HG02678 (cell line): Measurements from ENCODE around the gene KRTAP10-2.
"Not testable (repeated sequence)": the region's sequence is repeated elsewhere in the genome, so short reads cannot be mapped to it uniquely, and the experiment has no call there.

Experiments
- ATAC-seq: cut with Tn5 transposase; IDR thresholded peaks from one replicate; pipeline ENCODE4 v1.9.1; 2021; ENCODE audit warnings: mild to moderate bottlenecking, moderate library complexity; ENCODE audit not compliant: unreplicated experiment

Gene KRTAP10-2

DNA sequence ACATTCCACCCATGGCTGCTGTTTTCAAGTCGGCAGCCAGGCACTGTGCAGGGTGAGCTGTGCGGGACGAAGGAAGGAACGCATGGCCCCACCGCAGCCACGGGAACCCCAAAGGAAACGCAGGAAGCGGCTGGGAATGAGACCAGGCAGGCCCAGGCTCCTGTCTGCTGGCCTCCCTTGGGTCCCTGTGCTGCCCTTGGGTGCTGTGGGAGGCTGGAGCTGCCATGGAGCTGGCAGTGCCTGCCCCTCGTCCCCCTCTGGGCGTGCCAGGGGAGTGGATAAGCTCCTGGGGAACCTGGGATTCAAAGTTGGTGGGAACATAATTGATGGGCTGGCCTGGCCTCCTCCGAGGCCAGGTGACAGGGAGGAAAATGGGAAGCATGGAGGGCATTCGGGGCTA, 17.0 kb upstream of the KRTAP10-2 start:
- no peak for ATAC-seq

DNA sequence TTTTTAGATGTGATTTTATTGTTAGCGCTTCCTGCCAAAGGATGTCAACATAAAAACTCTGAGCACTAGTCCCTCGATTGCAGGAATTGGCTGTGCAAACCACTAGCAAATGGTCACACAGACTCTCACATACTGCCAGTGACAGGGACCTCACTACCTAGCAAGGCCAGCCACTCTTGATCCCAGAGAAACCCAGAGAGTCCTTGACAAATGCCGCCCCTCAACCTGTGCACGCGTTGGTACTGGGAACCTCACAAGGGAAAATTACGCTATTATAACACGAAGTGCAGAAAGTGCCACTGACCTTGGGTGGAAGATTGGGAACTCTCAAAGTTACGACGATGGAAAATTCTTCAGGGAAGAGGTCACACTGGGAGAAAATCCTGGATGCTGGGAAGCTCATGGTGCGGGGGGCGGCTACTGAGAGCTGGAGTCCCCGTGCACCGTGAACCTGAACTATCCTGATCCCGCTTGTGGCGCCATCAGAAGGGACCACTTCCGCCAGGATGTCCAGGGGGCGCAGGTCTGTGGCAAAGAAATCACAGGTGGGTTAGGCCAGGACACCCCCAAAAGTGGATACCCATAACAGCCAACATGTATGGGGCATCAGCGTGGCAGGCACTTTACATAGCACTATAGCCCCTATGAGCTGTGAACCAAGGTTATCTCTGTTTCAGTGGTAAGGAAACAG, 16.3 kb upstream of the KRTAP10-2 start:
- ATAC-seq: no peak

DNA sequence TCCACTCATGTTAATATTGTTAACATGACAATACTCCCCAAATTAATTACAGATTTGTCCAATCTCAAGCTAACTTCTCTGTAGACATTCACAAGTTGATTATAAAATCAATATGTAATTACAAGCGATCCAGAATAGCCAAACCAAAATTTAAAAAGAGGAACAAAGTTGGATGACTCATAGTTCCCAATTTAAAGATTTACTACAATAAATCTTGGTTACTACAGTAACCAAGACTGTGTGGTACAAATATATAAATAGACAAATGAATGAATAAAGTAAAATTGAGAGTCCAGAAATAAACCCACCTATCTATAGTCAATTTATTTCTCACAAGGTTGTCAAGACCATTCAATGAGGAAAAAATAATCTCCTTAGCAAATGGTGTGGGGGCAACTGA, 15.1 kb upstream of the KRTAP10-2 start:
- ATAC-seq: no peak

DNA sequence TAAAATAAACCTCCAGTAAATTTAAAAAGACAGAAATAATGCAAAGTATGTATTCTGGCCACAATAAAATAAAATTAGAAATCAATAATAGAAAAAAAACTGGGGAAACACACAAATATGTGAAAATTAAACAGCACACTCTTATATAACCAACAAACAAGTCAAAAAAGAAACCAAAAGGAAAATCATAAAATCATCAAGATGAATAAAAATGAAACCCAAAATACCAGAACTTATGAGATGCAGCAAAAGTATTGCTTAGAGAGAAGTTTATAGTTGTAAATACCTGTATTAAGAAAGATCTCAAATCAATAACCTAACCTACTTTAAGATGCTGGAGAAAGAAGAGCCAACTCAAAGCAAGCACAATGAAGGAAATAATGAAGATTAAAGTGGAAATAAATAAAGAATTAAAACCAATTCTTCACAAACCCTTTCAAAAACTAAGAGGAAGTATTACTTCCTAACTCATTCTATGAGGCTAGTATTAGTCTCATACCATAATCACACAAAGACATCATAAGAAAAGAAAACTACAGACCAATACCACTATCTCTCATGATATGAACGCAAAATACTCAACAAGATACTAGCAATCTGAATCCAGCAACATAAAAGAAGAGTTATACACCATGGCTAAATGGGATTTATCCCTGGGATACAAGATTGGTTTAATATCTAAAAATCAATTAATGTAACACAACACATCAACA, 13.7 kb upstream of the KRTAP10-2 start:
- no peak for ATAC-seq

DNA sequence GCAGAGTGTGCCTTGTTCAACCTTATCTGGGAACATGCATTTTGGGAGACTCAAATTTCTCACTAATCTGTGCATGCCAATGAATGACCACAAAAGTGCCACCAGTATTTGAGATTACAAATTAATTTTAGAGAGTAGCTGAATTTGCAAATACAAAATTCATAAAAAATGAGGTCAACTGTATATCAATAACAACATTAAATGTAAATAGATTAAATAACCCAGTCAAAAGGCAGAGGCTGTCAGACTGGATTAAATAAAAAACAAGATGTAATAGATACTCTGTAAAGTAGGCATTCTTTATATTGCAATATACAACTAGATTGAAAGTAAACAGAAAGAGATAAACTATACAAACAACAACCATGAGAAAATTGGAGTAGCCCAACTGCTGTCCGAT, 12.8 kb upstream of the KRTAP10-2 start:
- ATAC-seq: no peak

DNA sequence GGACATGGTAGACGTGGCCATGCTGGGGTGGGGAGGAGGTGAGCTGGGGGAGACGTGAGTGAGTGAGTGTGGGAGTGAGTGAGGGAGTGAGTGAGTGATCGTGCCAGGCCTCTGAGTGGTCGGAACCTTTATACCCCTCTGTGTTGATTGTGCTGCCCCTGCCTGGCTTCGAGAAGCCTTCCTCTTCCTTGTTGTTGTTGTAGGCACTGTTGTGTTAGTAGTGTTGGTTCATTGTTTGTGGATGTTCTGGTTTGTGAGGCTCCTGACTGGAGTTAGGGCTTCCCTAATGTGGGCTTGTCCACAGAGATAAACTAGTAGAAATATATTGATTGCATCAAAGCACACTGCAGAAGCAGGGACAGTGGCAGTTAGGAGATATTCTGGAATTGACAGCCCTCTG, 7.4 kb upstream of the KRTAP10-2 start, which contains the start of gene KRTAP10-3:
Gene KRTAP10-3, minus strand, starts transcription at position 101 of the 400 bp plus-strand sequence. Its CDS starts 80 bp downstream, at position 21.
- ATAC-seq: no peak

DNA sequence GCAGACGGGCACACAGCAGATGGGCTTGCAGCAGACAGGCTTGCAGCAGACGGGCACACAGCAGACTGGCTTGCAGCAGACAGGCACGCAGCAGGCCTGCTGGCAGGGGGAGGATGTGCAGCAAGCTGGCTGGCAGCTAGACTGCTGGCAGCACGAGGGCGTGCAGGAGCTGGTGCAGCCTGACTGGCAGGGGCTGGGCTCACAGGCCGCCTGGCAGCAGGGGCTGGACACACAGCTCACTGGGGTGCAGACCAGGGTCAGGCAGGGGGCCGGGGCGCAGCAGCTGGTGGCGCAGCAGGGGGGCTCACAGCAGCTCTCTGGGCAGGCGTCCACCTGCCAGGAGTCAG, 7.0 kb upstream of the KRTAP10-2 start:
- not testable (repeated sequence) for ATAC-seq

DNA sequence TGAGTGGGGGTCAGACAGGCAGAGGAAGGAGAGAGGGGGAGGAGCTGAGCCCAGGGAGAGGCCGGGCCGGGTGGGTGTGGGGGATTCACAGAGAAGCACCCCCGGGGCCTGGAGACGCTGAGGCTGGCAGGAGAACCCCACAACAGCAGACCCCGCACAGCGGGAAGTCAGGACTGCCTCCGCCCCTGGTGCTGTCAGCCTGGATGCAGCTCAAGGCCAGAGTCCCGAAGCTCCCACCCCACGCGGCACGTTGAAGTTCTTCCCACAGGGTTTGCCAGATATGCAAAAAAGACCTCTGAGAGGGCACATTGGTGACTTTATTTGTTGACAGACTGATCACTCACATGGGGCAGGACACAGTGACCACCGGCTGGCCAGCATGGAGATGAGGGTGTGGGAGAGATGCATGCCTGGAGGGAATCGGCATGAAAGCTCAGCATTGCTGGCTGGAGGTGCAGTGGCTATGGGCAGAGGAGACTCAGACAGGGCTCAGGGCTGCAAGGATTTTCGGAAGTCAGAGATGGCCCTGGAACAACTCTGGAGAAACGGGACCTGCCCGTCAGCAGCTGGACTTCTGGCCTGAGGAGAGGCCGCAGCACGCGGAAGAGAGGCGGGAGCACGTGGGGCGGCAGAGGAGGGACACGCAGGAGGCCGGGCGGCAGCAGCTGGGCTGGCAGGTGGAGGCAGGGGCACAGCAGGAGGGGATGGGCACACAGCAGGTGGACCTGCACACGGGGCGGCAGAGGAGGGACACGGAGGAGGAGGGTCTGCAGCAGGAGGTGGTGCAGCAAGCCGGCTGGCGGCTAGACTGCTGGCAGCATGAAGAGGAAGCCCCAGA, 6.4 kb upstream of the KRTAP10-2 start:
- no peak for ATAC-seq

DNA sequence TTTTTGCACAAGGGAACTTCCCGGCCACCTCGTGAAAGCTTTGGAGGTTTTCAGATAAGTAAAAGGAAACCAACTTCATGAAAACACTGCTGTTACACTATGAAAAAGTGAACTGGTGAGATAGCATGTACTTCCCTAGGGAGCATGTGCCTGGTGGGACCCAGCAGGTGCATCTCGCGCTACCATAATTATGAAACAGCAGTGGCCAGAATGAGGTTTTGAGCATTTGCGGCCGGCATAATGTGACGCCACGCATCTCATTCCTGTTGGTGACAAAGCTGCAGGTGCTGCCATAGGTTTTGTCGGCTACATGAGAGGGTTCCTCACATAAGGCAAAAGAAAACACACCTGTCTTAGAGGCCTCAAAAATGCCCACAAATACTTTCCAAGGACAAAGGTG, 5.6 kb upstream of the KRTAP10-2 start:
- no peak for ATAC-seq

DNA sequence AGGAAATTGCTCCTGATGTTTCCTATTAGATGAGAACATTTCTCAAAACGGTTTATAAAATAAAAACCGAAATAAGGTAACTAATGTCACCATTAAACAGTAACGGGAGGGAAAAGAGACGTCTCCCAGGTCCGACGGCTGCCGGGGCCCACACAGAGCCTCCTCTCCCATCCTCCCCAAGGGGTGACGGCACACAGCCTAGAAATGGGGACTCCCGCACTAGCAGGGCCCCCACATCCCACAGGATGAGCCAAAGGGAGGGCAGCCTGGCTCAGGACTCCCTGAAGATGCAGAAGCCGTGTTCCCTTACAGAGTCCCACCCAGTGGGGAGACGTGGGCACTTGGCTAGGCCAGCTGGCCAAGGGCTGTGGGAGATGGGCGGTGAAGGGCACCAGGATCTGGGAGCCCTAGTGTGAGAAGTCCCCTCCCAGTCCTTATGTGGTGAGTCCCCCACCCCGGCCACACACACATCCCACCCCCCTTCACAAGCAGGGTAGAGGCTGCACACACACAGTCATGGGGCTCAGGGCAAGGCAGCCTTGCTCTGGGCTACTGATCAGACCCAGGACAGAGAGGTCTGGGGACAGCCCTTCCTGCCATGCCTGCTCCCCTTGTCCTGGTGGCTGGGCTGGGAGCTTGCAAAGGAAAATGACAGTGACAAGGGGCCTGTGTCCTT, 4.0 kb upstream of the KRTAP10-2 start:
- ATAC-seq: no peak

DNA sequence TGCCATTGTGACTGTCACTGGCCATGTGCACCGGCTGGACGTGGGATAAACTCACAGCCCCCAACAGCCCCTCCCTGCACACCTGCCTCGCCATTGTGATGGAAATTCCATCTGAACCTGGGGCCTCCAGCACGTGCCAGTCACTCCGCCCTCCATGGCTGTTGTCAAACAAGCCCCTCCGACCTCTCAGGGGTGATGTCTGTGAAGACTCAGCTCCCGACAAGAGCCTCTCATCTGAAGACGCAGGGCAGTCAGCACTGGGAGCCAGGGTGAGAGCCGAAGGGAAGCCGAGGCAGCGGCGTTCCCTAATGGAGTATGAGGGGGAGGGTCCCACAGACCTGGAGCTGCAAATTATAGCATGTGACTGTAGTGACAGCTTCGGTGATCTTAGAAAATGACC, 1.4 kb upstream of the KRTAP10-2 start:
- ATAC-seq: no peak

DNA sequence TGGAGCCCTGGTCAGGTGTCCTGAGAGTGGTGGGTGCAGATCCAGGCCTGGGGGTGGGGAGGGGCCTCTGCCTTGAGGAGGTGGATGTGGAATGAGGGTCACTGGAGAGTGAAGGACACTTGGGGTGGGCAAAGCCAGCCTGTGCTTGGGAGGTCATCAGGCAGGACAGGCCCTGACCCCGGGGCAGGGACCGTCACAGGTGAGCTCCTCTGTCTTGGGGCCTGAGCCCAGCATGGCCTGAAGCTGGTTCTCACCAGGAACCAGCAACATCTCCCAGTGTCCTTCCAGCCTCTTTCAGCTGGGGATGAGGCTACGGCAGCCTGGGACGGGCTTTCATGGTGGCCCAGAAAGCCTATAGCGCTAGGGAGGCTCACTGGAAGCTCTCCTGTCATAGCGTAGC, 831 bp upstream of the KRTAP10-2 start:
- no peak for ATAC-seq

DNA sequence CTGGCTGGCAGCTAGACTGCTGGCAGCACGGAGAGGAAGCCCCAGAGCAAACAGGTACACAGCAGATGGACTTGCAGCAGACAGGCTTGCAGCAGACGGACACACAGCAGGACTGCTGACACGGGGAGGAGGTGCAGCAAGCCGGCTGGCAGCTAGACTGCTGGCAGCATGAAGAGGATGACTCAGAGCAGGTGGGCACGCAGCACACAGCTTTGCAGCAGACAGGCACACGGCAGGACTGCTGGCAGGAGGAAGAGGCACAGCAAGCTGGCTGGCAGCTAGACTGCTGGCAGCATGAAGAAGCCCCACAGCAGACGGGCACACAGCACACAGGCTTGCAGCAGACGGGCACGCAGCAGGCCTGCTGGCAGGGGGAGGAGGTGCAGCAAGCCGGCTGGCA, 498 bp downstream of the KRTAP10-2 start:
- no peak for ATAC-seq

DNA sequence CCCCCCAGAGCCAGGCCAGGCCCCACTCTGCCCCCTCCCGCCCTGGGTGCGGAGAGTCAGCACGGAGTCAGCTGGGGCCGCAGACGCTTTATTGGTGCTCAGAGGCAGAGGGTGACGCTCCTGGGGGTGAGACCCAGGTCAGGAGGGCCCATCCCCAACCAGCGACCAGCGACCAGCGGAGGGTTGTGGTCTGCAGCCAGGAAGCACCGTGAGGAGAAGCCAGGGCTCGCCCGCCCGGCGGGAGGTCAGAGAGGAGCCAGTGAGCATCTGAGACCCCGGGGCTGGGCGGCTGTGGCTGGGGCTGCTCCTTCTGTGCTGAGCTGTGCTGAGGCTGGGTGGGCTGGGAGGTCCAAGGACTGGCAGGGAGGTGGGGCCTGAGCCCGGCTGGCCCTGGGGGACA, 1.0 kb downstream of the KRTAP10-2 start:
- ATAC-seq: not testable (repeated sequence)

DNA sequence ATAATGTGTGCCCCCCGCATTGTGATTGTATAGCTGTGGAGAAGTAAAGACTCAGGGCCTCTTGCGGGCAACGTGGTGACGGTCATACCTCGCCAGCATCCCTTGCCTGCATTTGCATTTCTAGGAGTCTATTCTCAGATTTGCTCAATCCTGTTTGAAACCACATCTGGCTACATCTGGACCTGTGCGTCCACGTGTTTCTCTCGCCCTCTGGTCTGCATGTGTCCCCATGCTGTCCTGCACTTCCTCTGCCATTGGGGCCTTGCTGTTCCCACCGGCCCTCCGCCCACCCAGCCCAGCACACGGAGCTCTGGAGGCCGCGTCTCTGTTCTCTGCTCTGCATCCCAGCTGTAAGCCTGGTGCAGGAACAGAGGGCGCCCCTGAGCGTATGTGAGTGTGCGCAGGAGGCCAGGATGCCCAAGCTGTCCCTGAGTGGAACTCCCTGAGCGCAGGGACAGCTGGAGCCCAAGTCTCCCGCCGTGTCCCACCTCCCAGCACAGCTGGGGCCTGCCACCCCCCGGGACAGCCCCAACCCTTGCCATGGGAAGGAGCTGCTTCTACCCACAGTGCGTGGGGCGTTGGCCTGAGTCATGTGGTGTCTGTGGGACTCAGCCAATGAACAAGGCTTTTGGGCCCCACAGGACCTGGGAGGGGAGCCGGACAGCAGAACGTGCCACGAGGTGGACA, 1.6 kb downstream of the KRTAP10-2 start:
- no peak for ATAC-seq

DNA sequence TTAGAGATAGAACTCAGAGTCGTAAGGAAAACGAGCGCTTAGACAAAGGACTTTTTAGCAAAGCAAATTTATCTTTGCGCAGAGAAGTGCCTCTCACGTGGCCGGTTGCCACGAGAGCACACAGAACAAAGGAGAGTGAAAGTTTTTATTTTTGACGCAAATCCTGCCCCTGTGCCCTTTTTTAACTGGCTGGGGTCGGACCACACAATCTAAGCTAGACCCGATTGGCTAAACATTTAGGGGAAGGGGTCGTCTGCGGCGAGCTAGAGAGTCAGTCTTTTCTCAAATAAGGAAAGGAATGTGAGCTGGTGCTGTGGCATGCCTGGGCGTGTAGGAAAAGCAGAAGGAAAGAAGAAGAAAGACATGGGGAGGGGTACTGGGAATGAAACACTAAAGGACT, 2.4 kb downstream of the KRTAP10-2 start:
- no peak for ATAC-seq

DNA sequence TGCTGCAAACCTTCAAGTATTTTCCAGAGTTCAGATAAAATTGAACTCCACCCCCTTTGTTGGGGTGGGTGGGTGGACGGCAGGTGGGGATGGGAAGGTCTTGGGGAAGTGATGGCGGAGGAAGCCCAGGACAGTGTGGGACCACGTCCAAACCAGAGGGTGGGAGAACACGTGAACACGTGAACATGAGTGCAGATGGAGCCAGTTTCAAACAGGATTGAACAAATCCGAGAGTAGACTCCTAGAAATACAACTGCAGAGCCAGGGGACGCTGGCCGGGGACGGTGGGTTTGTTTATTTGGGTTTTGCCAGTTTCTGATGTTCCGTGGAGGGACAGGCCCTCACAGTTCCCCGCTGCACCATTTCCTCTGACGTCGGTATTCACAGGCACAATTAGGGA, 2.9 kb downstream of the KRTAP10-2 start:
- no peak for ATAC-seq

DNA sequence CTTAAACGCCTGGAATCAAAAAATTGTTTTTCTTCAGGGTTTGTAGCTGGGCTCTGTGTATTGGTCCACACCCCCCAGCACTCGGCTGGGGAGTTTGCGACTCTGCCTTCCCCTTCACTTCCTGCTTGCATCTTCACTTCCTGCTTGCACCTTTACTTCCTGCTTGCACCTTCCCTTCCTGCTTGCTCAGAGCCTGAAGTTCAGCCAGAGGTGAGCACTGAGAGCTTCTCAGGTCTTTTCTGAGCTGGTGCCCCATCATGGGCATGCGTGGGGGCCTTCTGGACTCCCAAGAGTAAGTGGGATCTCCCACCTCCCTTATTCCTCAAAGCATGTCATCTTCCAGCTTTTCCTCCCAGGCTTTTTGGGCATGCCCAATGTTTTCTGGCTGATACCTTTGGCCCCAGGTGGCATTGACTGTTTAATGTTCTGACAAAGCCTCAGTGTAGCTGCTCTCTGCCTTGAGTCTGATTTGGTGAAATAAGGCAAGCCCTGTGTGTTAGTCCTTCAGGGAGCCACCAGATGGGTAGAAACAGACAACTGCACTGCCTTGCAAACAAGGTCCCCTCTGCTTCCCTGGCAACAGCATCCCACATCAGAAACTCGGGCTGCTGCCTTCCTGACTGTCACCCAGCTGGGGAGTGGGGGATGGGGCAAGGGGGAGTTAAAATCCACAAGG, 3.5 kb downstream of the KRTAP10-2 start:
- ATAC-seq: no peak

DNA sequence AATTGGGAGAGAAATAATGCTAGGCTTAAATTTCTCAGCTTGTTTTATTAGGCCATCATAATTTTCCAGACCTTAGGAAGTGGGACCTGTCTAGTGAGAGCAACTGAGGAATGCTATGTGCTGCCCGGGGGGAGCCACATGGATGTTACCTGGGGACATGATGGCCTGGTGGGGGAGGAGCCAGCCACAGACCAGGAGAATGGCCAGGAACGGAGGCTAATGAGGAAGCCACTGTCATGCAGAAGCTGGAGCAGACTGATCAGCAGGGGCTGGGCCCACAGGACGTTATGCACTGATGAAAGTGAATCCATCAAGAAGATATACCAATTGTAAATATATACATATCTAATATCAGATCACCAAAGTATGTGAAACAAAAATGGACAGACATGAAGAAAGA, 6.7 kb downstream of the KRTAP10-2 start:
- no peak for ATAC-seq

DNA sequence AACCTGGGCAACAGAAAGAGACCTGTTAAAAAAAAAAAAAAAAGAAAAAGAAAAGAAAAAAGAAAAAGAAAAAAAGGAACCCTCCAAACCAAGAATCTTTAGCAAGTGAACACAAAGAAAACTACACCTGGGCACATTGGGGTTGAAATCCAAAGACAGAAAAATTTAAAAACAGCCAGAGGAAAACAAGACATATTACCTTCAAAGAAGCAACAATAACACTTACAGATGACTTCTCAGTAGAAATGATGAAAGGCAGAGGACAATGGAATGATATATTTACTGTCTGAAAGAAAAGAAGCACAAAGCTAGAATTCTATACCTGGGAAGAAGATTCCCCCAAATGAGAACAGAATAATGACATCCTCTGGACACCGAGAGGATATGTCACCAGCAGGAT, 8.6 kb downstream of the KRTAP10-2 start:
- ATAC-seq: no peak
